ENCODE measurements around the gene RBM39. TPM values are rescaled to one million over a fixed set of nuclear protein-coding genes. Genes with fewer than 3 reads are reported as not detected.
"Not testable (repeated sequence)": the region's sequence is repeated elsewhere in the genome, so short reads cannot be mapped to it uniquely, and the experiment has no call there.

RBM39 gene
- total RNA-seq, 1 experiment from 2014 or later, result 347 TPM

DNA sequence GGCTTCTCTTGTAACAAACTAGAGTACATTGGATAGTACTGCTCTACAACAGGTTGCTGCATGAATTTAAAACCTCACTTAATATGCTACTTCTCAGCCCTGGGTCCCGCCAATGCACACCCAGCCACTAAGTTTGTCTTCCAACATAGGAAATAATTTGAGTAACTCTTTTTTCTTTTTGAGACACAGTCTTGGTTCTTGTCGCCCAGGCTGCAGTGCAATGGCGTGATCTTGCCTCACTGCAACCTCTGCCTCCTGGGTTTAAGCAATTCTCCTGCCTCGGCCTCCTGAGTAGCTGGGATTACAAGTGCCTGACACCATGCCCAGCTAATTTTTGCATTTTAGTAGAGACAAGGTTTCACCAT, 18.8 kb downstream of the RBM39 start:
- not testable (repeated sequence) for H3K14ac ChIP-seq (ENCODE audit: insufficient read depth, low read length)

More for the DNA sequence above, 18.8 kb downstream of the RBM39 start:
- not testable (repeated sequence) for H2AFZ ChIP-seq (ENCODE audit: low read length); H3K27ac ChIP-seq (ENCODE audit: insufficient read length, low read depth, low read length); H2BK12ac ChIP-seq (ENCODE audit: insufficient read length, low read depth, low read length); H2BK120ac ChIP-seq (ENCODE audit: low read depth, low read length, poor library complexity, severe bottlenecking); H3T11ph ChIP-seq (ENCODE audit: low read length); H3K4me1 Mint-ChIP-seq; H4K91ac ChIP-seq (ENCODE audit: insufficient read length, low read depth, low read length); H4K8ac ChIP-seq (replicated peaks; ENCODE audit: insufficient read length, low read depth, low read length); H3K4me2 ChIP-seq (ENCODE audit: insufficient read depth, insufficient read length, low read length); H3K79me1 ChIP-seq (ENCODE audit: insufficient read depth, low read depth, low read length, poor library complexity, severe bottlenecking); H3K79me2 ChIP-seq (ENCODE audit: insufficient read depth, low read length); H3K9me3 ChIP-seq (ENCODE audit: control insufficient read depth, low read depth, low read length); H2BK20ac ChIP-seq (ENCODE audit: low read depth, low read length, poor library complexity, severe bottlenecking); H3K27ac Mint-ChIP-seq; H3K23me2 ChIP-seq (ENCODE audit: insufficient read length, low read depth, low read length, poor library complexity, severe bottlenecking); H2AK5ac ChIP-seq (ENCODE audit: insufficient read length, low read length); H3K18ac ChIP-seq (ENCODE audit: insufficient read length, low read depth, low read length); H3K9me3 Mint-ChIP-seq; H3K9ac ChIP-seq (ENCODE audit: extremely low read depth, insufficient read length, low read length); DNase-seq; H3K4me1 ChIP-seq (ENCODE audit: insufficient read depth, low read length); H4K5ac ChIP-seq (ENCODE audit: insufficient read length, low read depth, low read length); H2BK15ac ChIP-seq (ENCODE audit: low read depth, low read length); H3K56ac ChIP-seq (ENCODE audit: insufficient read length, low read depth, low read length); H4K20me1 ChIP-seq (ENCODE audit: control insufficient read depth, insufficient read depth, insufficient read length); H3K27me3 ChIP-seq (ENCODE audit: insufficient read depth, low read length); H3K4ac ChIP-seq (ENCODE audit: low read depth, low read length); H2BK5ac ChIP-seq (ENCODE audit: insufficient read length, low read length); H3K23ac ChIP-seq (ENCODE audit: insufficient read length, low read depth, low read length); H3K27me3 Mint-ChIP-seq (ENCODE audit: low read depth)
- H3K36me3 Mint-ChIP-seq (ENCODE audit: insufficient read depth in 1 of 3, low read depth in 3 of 3), result peaks cover 55 to 97% (median 95%) of the 10 kb centered on the region in 3 experiments
- peak overlapping the region in 1 of 2 experiments; percentile 23; a peak in 1 of 5 replicates for H3K4me3 Mint-ChIP-seq
- no CpG with 5 or more reads among the region's 4 CpGs for WGBS (ENCODE audit: extremely low coverage, insufficient read length, low lambda C conversion rate)

Measured in H9 (cell line).